ENCODE data around the gene LILRB1.
"Not testable (repeated sequence)": the region's sequence is repeated elsewhere in the genome, so short reads cannot be mapped to it uniquely, and the experiment has no call there.

Gene LILRB1

GRCh38 chr19:54630262-54630661 lies at the start of gene LILRB1:
TSS of gene LILRB1 (plus strand) at chr19:54630484. CDS start at chr19:54631074, 590 bp downstream.
- DNase-seq = not testable (repeated sequence)

GRCh38 chr19:54586397-54586796 lies 43.9 kb upstream of the LILRB1 start:
- no peak for DNase-seq

- DNase-seq = no peak
Measured at GRCh38 chr19:54587026-54587425, 43.3 kb upstream of the LILRB1 start.

GRCh38 chr19:54593445-54593844 lies 36.8 kb upstream of the LILRB1 start, which contains the start of gene LILRA1:
TSS of gene LILRA1 (plus strand) at chr19:54593632. CDS start at chr19:54594245, 613 bp downstream.
- DNase-seq = not testable (repeated sequence)

GRCh38 chr19:54593931-54594626 lies 36.2 kb upstream of the LILRB1 start:
- DNase-seq = not testable (repeated sequence)

GRCh38 chr19:54594737-54595136 lies 35.5 kb upstream of the LILRB1 start:
- DNase-seq = no peak

- not testable (repeated sequence) for DNase-seq
Measured at GRCh38 chr19:54595680-54596436, 34.4 kb upstream of the LILRB1 start.

- no peak for DNase-seq
Measured at GRCh38 chr19:54600212-54600611, 30.1 kb upstream of the LILRB1 start.

GRCh38 chr19:54606230-54606629 lies 24.1 kb upstream of the LILRB1 start:
- DNase-seq = no peak

GRCh38 chr19:54606891-54607784 lies 23.1 kb upstream of the LILRB1 start:
- no peak for DNase-seq

GRCh38 chr19:54607785-54608150 lies 22.5 kb upstream of the LILRB1 start:
- no peak for DNase-seq

GRCh38 chr19:54608205-54608604 lies 22.1 kb upstream of the LILRB1 start:
- DNase-seq = no peak

GRCh38 chr19:54608792-54609191 lies 21.5 kb upstream of the LILRB1 start:
- no peak for DNase-seq

GRCh38 chr19:54609356-54609791 lies 20.9 kb upstream of the LILRB1 start:
- no peak for DNase-seq

GRCh38 chr19:54612428-54612827 lies 17.9 kb upstream of the LILRB1 start:
- DNase-seq = no peak

GRCh38 chr19:54614726-54615125 lies 15.6 kb upstream of the LILRB1 start:
- DNase-seq = no peak

- no peak for DNase-seq
Measured at GRCh38 chr19:54616057-54616456, 14.2 kb upstream of the LILRB1 start.

GRCh38 chr19:54616821-54617560 lies 13.3 kb upstream of the LILRB1 start:
- DNase-seq = no peak

GRCh38 chr19:54620464-54620863 lies 9.8 kb upstream of the LILRB1 start:
- no peak for DNase-seq

GRCh38 chr19:54622431-54622830 lies 7.9 kb upstream of the LILRB1 start:
- no peak for DNase-seq

- not testable (repeated sequence) for DNase-seq
Measured at GRCh38 chr19:54624234-54624633, 6.0 kb upstream of the LILRB1 start.

All from SW 1271 (cell line).